Measurements from ENCODE around the gene FKBP9. TPM values are rescaled to one million over a fixed set of nuclear protein-coding genes. Genes with fewer than 3 reads are reported as not detected.
A peak's percentile ranks its signal among the peaks of the same experiment; 100 is the strongest.
"Not testable (repeated sequence)": the region's sequence is repeated elsewhere in the genome, so short reads cannot be mapped to it uniquely, and the experiment has no call there.

FKBP9 gene, protein sequence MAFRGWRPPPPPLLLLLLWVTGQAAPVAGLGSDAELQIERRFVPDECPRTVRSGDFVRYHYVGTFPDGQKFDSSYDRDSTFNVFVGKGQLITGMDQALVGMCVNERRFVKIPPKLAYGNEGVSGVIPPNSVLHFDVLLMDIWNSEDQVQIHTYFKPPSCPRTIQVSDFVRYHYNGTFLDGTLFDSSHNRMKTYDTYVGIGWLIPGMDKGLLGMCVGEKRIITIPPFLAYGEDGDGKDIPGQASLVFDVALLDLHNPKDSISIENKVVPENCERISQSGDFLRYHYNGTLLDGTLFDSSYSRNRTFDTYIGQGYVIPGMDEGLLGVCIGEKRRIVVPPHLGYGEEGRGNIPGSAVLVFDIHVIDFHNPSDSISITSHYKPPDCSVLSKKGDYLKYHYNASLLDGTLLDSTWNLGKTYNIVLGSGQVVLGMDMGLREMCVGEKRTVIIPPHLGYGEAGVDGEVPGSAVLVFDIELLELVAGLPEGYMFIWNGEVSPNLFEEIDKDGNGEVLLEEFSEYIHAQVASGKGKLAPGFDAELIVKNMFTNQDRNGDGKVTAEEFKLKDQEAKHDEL
- total RNA-seq (2014; rRNA removed; shearing (Covaris generic); ENCODE audit: low replicate concordance) = not detected in 2 replicates

DNA sequence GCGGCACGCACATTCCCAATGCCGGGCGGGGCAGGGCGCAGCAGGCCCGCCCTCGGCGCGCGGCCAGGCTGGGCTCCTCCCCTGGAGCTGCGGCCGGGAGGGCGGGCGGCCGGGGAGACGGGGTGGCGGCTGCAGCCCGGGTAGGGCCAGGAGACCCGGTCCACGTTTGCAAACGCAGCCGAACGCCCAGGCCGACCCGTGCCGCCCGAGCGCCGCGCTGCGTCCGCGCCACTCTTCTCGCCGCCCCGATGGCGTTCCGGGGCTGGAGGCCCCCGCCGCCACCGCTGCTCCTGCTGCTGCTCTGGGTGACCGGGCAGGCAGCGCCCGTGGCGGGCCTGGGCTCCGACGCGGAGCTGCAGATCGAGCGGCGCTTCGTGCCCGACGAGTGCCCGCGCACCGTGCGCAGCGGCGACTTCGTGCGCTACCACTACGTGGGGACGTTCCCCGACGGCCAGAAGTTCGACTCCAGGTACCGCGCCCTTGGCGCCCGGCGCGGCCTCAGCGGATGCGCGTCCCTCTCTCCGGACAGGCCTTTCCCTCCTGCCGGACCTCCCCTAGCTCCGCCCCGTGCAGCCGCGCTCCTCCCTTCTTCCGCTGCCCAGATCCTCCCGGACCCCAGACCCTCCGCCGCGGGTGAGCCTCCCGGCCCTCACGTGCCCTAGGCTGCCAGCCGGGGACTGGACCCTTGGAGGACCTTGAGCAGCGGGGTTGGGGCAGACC, at the start of gene FKBP9:
FKBP9 (plus strand) TSS at position 115 of the 720 bp plus-strand sequence; CDS start at position 249, 134 bp downstream.
- no peaks in the 10 kb centered on the region for H3K27me3 ChIP-seq (ENCODE audit: low read length)
- no peak within 1 kb of the TSS for H2AFZ ChIP-seq (ENCODE audit: low read length)
- no peak within 1 kb of the TSS for H3K4me2 ChIP-seq (ENCODE audit: low read depth, low read length, poor library complexity, severe bottlenecking)
- no peak for DNase-seq
- H4K20me1 ChIP-seq (ENCODE audit: insufficient read depth, low read depth, low read length) = no peaks in the 10 kb centered on the region
- no peaks in the 10 kb centered on the region for H3K4me1 ChIP-seq (ENCODE audit: low read length)
- no peaks in the 10 kb centered on the region for H3K9me3 ChIP-seq (ENCODE audit: low read length)
- no peaks in the 10 kb centered on the region for H3K79me2 ChIP-seq (ENCODE audit: low read length)
- H3K27ac ChIP-seq (ENCODE audit: low read length) = no peak within 1 kb of the TSS
- no peaks in the 10 kb centered on the region for H3K9me2 ChIP-seq (replicated peaks; ENCODE audit: insufficient read depth, low read length)
- H3K9ac ChIP-seq (ENCODE audit: low read length) = no peak within 1 kb of the TSS
- no peaks in the 10 kb centered on the region for H3K36me3 ChIP-seq (ENCODE audit: insufficient read depth, low read length)
- H3K4me3 ChIP-seq (ENCODE audit: low read length) = no peak within 1 kb of the TSS

DNA sequence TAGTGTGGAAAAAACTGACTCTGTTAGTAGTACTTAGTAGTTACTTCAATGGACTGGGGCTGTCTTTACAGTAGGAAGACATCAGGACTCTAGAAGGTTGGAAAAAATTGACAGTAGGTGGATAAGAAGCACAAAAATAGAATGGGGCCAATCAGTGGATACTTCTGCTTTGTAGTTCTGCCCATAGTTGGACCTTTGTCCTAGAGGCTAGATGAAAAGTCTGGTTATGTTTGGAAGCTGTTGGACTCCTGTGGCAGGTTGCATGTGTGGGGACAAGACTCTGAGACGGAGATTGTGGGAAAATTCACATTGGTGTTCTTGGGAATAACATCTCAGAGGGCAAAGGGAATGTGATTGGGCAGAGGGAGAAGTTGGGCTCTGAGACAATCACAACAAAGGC, 47.0 kb upstream of the FKBP9 start:
- Histone ChIP-seq H3K4me3 (ENCODE audit: low read length) (no peak overlapping the region), H3K27me3 (ENCODE audit: low read length) (no peaks in the 10 kb centered on the region), H3K36me3 (ENCODE audit: insufficient read depth, low read length) (no peaks in the 10 kb centered on the region), H3K4me2 (ENCODE audit: low read depth, low read length, poor library complexity, severe bottlenecking) (no peak overlapping the region), H4K20me1 (ENCODE audit: insufficient read depth, low read depth, low read length) (no peaks in the 10 kb centered on the region), H3K4me1 (ENCODE audit: low read length) (0 out of 2 replicates have a peak, but pooled peaks cover 1% of the 10 kb centered on the region), H3K9me3 (ENCODE audit: low read length) (no peaks in the 10 kb centered on the region), H3K9ac (ENCODE audit: low read length) (no peak overlapping the region), H3K9me2 (replicated peaks; ENCODE audit: insufficient read depth, low read length) (no peaks in the 10 kb centered on the region), H3K79me2 (ENCODE audit: low read length) (no peaks in the 10 kb centered on the region), H2AFZ (ENCODE audit: low read length) (no peak overlapping the region), H3K27ac (ENCODE audit: low read length) (no peak overlapping the region)
- no peak for DNase-seq

DNA sequence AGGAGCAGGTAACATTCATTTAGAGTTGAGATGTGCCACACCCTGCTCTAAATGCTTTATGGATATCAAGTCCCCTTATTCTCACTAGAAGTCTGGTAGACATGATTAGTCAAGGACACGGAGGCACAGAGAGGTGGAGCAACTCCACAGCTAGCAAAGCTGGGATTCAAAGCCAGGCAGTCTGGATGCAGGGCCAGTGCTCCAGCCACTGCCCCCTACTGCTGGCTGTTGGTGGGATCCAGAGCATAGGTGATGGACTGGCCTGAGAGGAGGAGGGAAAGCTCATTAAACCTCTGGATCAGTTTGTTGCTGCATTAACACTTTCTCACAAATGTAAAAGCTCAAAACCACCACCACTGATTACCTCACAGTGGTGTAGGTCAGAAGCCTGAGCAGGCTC, 43.1 kb upstream of the FKBP9 start:
- no peak overlapping the region for H3K27ac ChIP-seq (ENCODE audit: low read length)

DNA sequence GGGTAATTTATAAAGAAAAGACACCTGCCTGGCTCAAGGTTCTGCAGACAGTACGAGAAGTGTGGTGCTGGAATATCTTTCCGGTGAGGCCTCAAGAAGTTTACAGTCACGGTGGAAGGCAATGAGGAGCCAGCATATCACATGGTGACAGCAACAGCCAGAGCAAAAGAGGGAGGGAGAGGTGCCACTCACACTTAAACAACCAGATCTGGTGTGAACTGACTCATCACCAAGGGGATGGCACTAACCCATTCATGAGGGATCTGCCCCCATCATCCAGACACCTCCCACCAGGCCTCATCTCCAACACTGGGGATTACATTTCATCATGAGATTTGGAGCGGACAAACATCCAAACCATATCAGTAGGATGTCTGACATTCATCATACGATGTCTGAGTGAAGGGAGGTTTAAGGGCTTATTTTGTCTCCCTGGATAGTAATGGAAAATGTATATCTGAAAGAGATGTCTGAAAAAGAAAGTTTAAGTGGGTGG, 42.2 kb upstream of the FKBP9 start:
- no peaks in the 10 kb centered on the region for H3K36me3 ChIP-seq (ENCODE audit: insufficient read depth, low read length)
- no peaks in the 10 kb centered on the region for H3K9me3 ChIP-seq (ENCODE audit: low read length)
- no peak overlapping the region for H3K27ac ChIP-seq (ENCODE audit: low read length)
- no peaks in the 10 kb centered on the region for H3K4me1 ChIP-seq (ENCODE audit: low read length)
- no peak for DNase-seq
- no peak overlapping the region for H2AFZ ChIP-seq (ENCODE audit: low read length)
- no peak overlapping the region for H3K4me2 ChIP-seq (ENCODE audit: low read depth, low read length, poor library complexity, severe bottlenecking)
- H3K9ac ChIP-seq (ENCODE audit: low read length) = no peak overlapping the region
- no peak overlapping the region for H3K4me3 ChIP-seq (ENCODE audit: low read length)
- no peaks in the 10 kb centered on the region for H3K27me3 ChIP-seq (ENCODE audit: low read length)
- no peaks in the 10 kb centered on the region for H3K9me2 ChIP-seq (replicated peaks; ENCODE audit: insufficient read depth, low read length)
- no peaks in the 10 kb centered on the region for H3K79me2 ChIP-seq (ENCODE audit: low read length)
- H4K20me1 ChIP-seq (ENCODE audit: insufficient read depth, low read depth, low read length) = no peaks in the 10 kb centered on the region

More for the DNA sequence above, 43.1 kb upstream of the FKBP9 start:
- no peak for DNase-seq
- Histone ChIP-seq H3K9me3 (ENCODE audit: low read length) (no peaks in the 10 kb centered on the region), H3K9ac (ENCODE audit: low read length) (no peak overlapping the region), H3K4me1 (ENCODE audit: low read length) (no peaks in the 10 kb centered on the region), H3K4me3 (ENCODE audit: low read length) (no peak overlapping the region), H4K20me1 (ENCODE audit: insufficient read depth, low read depth, low read length) (no peaks in the 10 kb centered on the region), H3K27me3 (ENCODE audit: low read length) (no peaks in the 10 kb centered on the region), H3K9me2 (replicated peaks; ENCODE audit: insufficient read depth, low read length) (no peaks in the 10 kb centered on the region), H3K4me2 (ENCODE audit: low read depth, low read length, poor library complexity, severe bottlenecking) (no peak overlapping the region), H3K36me3 (ENCODE audit: insufficient read depth, low read length) (no peaks in the 10 kb centered on the region), H2AFZ (ENCODE audit: low read length) (no peak overlapping the region), H3K79me2 (ENCODE audit: low read length) (no peaks in the 10 kb centered on the region)

DNA sequence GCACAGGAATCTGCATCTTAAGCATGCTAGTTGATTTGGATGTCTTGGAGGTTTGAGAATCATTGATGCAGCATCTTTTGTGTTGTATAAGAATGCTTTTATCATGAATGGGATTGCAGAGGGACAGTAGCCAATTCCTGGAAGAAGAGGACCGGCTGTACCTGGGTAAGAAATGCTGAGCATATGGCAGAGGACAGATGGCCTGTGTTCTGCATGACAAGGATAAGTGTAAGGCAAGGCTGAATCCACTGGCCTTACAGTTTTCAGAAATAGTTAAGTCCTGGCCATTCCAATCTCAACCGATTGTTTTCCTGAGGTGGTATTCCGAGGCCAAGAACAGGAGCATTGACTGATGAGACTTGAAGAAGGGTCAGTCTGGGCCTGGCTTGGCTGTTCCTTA, 41.2 kb upstream of the FKBP9 start:
- Histone ChIP-seq H3K4me2 (ENCODE audit: low read depth, low read length, poor library complexity, severe bottlenecking) (no peak overlapping the region), H3K4me1 (ENCODE audit: low read length) (no peaks in the 10 kb centered on the region), H3K36me3 (ENCODE audit: insufficient read depth, low read length) (no peaks in the 10 kb centered on the region), H3K79me2 (ENCODE audit: low read length) (no peaks in the 10 kb centered on the region), H3K9me2 (replicated peaks; ENCODE audit: insufficient read depth, low read length) (no peaks in the 10 kb centered on the region), H2AFZ (ENCODE audit: low read length) (no peak overlapping the region), H3K27me3 (ENCODE audit: low read length) (no peaks in the 10 kb centered on the region), H3K4me3 (ENCODE audit: low read length) (no peak overlapping the region), H3K9ac (ENCODE audit: low read length) (no peak overlapping the region), H4K20me1 (ENCODE audit: insufficient read depth, low read depth, low read length) (no peaks in the 10 kb centered on the region), H3K27ac (ENCODE audit: low read length) (no peak overlapping the region), H3K9me3 (ENCODE audit: low read length) (no peaks in the 10 kb centered on the region)
- no peak for DNase-seq

DNA sequence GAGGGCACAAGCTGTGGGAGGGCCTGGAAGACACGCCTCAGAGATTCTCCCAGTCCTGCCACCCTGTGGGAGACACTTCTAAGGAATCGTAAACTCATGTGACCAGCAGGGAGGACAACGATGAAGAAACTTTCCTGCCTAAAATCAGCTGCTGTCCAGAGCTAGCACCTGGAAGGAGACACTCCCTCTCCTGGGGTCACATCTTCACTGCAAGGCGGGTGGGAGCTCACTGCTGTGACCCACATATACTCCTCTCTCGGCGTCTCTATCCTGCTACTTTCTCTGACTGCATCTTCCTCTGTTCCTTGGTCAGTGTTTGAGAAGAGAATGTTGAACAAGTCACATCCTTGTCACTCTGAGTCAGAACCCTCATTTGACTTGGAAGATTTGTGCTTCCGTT, 40.2 kb upstream of the FKBP9 start:
- not testable (repeated sequence) for H3K9me2 ChIP-seq (replicated peaks; ENCODE audit: insufficient read depth, low read length); H3K9ac ChIP-seq (ENCODE audit: low read length); H2AFZ ChIP-seq (ENCODE audit: low read length); H3K27me3 ChIP-seq (ENCODE audit: low read length); DNase-seq; H3K79me2 ChIP-seq (ENCODE audit: low read length); H3K36me3 ChIP-seq (ENCODE audit: insufficient read depth, low read length); H4K20me1 ChIP-seq (ENCODE audit: insufficient read depth, low read depth, low read length); H3K27ac ChIP-seq (ENCODE audit: low read length); H3K4me1 ChIP-seq (ENCODE audit: low read length); H3K9me3 ChIP-seq (ENCODE audit: low read length); H3K4me3 ChIP-seq (ENCODE audit: low read length); H3K4me2 ChIP-seq (ENCODE audit: low read depth, low read length, poor library complexity, severe bottlenecking)

DNA sequence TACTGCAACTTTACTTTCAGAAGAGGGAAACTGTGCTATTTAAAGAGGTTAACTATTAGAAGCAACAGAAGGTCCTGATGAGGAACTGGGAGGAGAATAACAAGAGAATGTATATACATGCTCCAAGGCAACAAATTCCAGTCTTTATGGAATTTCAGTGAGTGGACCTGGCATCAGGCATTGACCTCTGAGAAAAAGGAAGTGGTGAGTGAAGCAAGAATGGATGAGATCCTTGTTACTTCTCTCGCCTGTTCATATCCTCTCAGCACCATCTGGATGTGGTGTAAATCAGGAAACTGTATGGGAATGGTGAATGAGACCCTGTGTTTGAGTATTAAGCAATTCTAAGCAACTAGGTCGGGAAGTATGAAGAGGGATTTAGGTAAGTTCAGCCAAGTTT, 35.3 kb upstream of the FKBP9 start:
- Histone ChIP-seq H3K79me2 (ENCODE audit: low read length) (no peaks in the 10 kb centered on the region), H3K4me2 (ENCODE audit: low read depth, low read length, poor library complexity, severe bottlenecking) (no peak overlapping the region), H3K4me3 (ENCODE audit: low read length) (no peak overlapping the region), H3K27me3 (ENCODE audit: low read length) (no peaks in the 10 kb centered on the region), H3K9ac (ENCODE audit: low read length) (no peak overlapping the region), H4K20me1 (ENCODE audit: insufficient read depth, low read depth, low read length) (no peaks in the 10 kb centered on the region), H3K9me3 (ENCODE audit: low read length) (no peaks in the 10 kb centered on the region), H3K4me1 (ENCODE audit: low read length) (no peaks in the 10 kb centered on the region), H3K9me2 (replicated peaks; ENCODE audit: insufficient read depth, low read length) (no peaks in the 10 kb centered on the region), H2AFZ (ENCODE audit: low read length) (no peak overlapping the region), H3K27ac (ENCODE audit: low read length) (no peak overlapping the region), H3K36me3 (ENCODE audit: insufficient read depth, low read length) (no peaks in the 10 kb centered on the region)
- no peak for DNase-seq

DNA sequence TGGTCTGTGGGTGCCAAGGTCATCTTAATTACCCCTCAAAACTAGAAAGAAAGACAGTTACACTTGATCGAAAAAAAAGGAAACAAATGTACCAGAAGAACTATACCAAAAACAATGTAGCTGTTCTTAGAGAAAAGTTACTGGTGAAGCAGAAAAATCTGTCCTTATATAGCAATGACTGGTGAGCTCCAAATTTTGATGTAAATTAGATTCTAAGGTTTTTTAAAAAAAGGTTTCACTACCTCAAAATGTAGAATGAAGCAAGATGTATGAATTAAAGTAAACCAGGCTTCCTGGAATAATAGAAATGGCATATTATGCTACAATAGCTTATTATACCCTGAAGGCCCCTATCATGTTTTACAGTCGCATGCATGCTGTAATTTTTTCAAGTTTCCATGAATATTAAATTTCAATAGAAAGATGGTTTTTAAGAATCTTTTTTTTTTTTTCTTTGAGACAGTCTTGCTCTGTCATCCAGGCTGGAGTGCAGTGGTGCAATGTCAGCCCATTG, 28.4 kb upstream of the FKBP9 start:
- peak; percentile 70 for DNase-seq
- Histone ChIP-seq H3K27ac (ENCODE audit: low read length) (no peak overlapping the region), H2AFZ (ENCODE audit: low read length) (no peak overlapping the region), H3K9me3 (ENCODE audit: low read length) (no peaks in the 10 kb centered on the region), H3K9ac (ENCODE audit: low read length) (no peak overlapping the region), H4K20me1 (ENCODE audit: insufficient read depth, low read depth, low read length) (no peaks in the 10 kb centered on the region), H3K36me3 (ENCODE audit: insufficient read depth, low read length) (no peaks in the 10 kb centered on the region), H3K9me2 (replicated peaks; ENCODE audit: insufficient read depth, low read length) (no peaks in the 10 kb centered on the region), H3K79me2 (ENCODE audit: low read length) (no peaks in the 10 kb centered on the region), H3K4me1 (ENCODE audit: low read length) (peaks cover 9% of the 10 kb centered on the region), H3K4me2 (ENCODE audit: low read depth, low read length, poor library complexity, severe bottlenecking) (no peak overlapping the region), H3K27me3 (ENCODE audit: low read length) (no peaks in the 10 kb centered on the region), H3K4me3 (ENCODE audit: low read length) (no peak overlapping the region)

Data from Karpas-422 (cell line).